ENCODE results near the gene RPL37.

Gene RPL37

GRCh38 chr5:40784916-40785315 is 50.1 kb downstream of the RPL37 start:
- peak overlapping the region; percentile 75 for H3K27ac ChIP-seq
- TF ChIP-seq CTCF (conservative IDR thresholded peaks at IDR 0.05) = no peak

DNA sequence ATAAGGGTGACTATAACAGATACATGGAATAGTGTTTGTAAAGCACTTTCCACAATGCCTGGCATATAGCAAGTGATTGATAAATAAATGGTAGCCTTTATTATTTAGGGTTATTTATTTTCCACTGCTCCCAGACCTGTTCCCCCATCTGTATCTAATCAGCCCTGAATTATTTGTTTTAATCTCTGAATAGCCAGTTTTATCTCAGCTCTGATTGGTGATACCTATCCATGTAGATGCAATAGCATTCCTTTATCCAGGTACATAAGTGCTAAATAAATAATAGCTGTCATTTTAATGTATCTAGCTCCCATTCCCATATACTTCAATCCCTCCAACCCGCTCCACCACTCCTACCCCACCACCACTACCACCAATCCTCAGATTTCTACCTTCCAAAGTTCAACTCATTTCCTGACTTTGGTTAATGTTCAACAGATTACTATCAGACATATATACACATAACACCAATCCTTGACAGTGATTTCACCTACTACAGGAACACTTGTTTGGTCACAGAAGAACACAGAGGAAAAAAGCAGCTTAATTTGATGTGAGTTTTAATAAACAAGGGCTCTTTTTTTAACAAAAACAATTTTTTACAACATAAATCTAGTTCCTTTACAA is 50.9 kb downstream of the RPL37 start:
- TF ChIP-seq CTCF (conservative IDR thresholded peaks at IDR 0.05) = no peak
- H3K27ac ChIP-seq = peak overlapping the region; percentile 75

GRCh38 chr5:40781843-40782409 is 53.1 kb downstream of the RPL37 start:
- H3K27ac ChIP-seq = peak overlapping the region; percentile 5; the same call in 1 of the 2 replicates
- no peak for TF ChIP-seq CTCF (conservative IDR thresholded peaks at IDR 0.05)

GRCh38 chr5:40780858-40781257 is 54.2 kb downstream of the RPL37 start:
- no peak overlapping the region for H3K27ac ChIP-seq
- no peak for TF ChIP-seq CTCF (conservative IDR thresholded peaks at IDR 0.05)

DNA sequence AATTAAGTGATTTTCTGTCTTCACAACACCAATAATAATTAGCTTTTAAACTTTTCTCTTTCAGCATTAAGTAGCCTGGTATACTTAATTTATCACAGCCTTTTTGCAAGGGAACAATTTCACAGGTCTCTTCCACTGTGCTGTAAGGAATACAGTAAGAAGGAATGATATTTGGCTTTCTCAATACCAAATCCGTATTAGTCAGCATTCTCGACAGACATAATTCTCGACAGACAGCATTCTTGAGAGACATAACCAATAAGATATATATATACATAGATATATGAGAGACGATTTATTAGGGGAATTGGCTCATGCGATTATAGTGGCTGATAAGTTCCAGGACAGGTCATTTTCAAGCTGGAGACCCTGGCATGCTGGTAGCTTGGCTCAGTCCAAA is 54.8 kb downstream of the RPL37 start:
- no peak overlapping the region for H3K27ac ChIP-seq
- no peak for TF ChIP-seq CTCF (conservative IDR thresholded peaks at IDR 0.05)

- TF ChIP-seq CTCF (conservative IDR thresholded peaks at IDR 0.05) = no peak
- H3K27ac ChIP-seq = no peak overlapping the region
Measured at GRCh38 chr5:40779561-40779960, 55.5 kb downstream of the RPL37 start.

DNA sequence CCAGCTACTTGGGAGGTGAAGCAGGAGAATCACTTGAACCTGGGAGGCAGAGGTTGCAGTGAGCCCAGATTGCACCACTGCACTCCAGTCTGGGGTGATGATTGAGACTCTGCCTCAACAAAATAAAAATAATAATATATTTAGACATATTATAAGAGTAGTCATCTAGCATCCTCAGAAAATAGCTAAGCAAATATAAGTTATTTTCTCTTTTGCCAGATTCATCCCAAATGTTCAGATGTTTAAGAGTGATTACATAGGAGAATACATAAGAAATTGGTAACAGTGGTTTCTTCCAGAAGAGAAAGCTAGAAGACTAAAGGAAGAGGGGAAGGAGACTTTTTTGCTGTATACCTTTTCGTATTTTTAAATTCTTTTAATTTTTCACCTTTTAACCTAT is 56.9 kb downstream of the RPL37 start:
- no peak for TF ChIP-seq CTCF (conservative IDR thresholded peaks at IDR 0.05)
- peak overlapping the region; percentile 79 for H3K27ac ChIP-seq
